Hepatocyte (in vitro differentiated cells): Measurements from ENCODE around the gene KIRREL3. TPM values are rescaled to one million over a fixed set of nuclear protein-coding genes. Genes with fewer than 3 reads are reported as not detected.

Experiments
- DNase-seq: peaks from one replicate; pipeline ENCODE4 v3.0.0-alpha.2; 2016; ENCODE audit warnings: low spot score
- H2AFZ ChIP-seq: fragments of 200-600 bp; sonication (generic); 2 replicates; pipeline ENCODE4 v1.6.0; 2016; ENCODE audit warnings: antibody characterized with exemption, mild to moderate bottlenecking
- H3K27ac ChIP-seq: fragments of 200-600 bp; sonication (generic); 2 replicates; pipeline ENCODE4 v1.5.1; 2016; ENCODE audit warnings: mild to moderate bottlenecking
- H3K27me3 ChIP-seq: fragments of 200-600 bp; sonication (generic); 2 replicates; pipeline ENCODE4 v1.6.1; 2016
- H3K36me3 ChIP-seq: fragments of 200-600 bp; sonication (generic); replicated peaks from 2 replicates; pipeline ENCODE4 v1.5.1; 2016; ENCODE audit warnings: low read depth; ENCODE audit not compliant: insufficient read depth
- H3K4me1 ChIP-seq: fragments of 200-600 bp; sonication (generic); 2 replicates; pipeline ENCODE4 v1.5.1; 2016; ENCODE audit warnings: mild to moderate bottlenecking, moderate library complexity; ENCODE audit not compliant: insufficient read depth
- H3K4me2 ChIP-seq: fragments of 200-600 bp; sonication (generic); 2 replicates; pipeline ENCODE4 v1.6.0; 2016
- H3K4me3 ChIP-seq: fragments of 200-600 bp; sonication (generic); 2 replicates; pipeline ENCODE4 v1.5.1; 2016; ENCODE audit warnings: mild to moderate bottlenecking
- H3K79me2 ChIP-seq: fragments of 200-600 bp; sonication (generic); 2 replicates; pipeline ENCODE4 v1.6.0; 2017; ENCODE audit warnings: mild to moderate bottlenecking
- H3K9me2 ChIP-seq: fragments of 200-600 bp; sonication (generic); replicated peaks from 2 replicates; pipeline ENCODE4 v1.6.0; 2017; ENCODE audit warnings: mild to moderate bottlenecking; ENCODE audit not compliant: insufficient read depth
- H3K9me3 ChIP-seq: fragments of 200-600 bp; sonication (generic); 2 replicates; pipeline ENCODE4 v1.5.1; 2016; ENCODE audit warnings: low read depth, mild to moderate bottlenecking
- H4K20me1 ChIP-seq: fragments of 200-600 bp; sonication (generic); 2 replicates; pipeline ENCODE4 v1.6.0; 2016; ENCODE audit warnings: mild to moderate bottlenecking; ENCODE audit not compliant: insufficient read depth, poor library complexity, severe bottlenecking
- EZH2 ChIP-seq: fragments of 200-600 bp; sonication (generic); IDR thresholded peaks from 2 replicates; pipeline ENCODE4 v1.6.1; 2016; ENCODE audit warnings: antibody characterized with exemption, mild to moderate bottlenecking, borderline replicate concordance
- EZH2phosphoT487 ChIP-seq: fragments of 200-600 bp; sonication (generic); IDR thresholded peaks from one replicate; pipeline ENCODE4 v1.6.1; 2018; ENCODE audit warnings: antibody characterized with exemption, mild to moderate bottlenecking, low read depth, moderate library complexity; ENCODE audit not compliant: unreplicated experiment, severe bottlenecking
- WGBS: methylation state at CpG from one replicate; pipeline ENCODE4 v1.1.6; 2016; ENCODE audit warnings: low lambda C conversion rate; ENCODE audit errors: missing lambda C conversion rate; 5-methylcytosine and 5-hydroxymethylcytosine counted together
- polyA plus RNA-seq: library from polyadenylated mRNA; unstranded; fragments of >200 nt; fragmentation: Nextera tagmentation; extraction: Ambion mirVana; gene quantifications from 2 replicates; pipeline ENCODE4 v1.2.1, GENCODE V29; 2016
- total RNA-seq: library from RNA; depleted of rRNA; stranded (reverse); fragments of >200 nt; gene quantifications from 2 replicates; pipeline ENCODE4 v1.2.3, GENCODE V29; 2014
- TF ChIP-seq, protein P1 (sequence below): fragments of 200-600 bp; sonication (generic); IDR thresholded peaks from 2 replicates; pipeline ENCODE4 v1.5.1; 2016; ENCODE audit warnings: antibody characterized with exemption, mild to moderate bottlenecking; ENCODE audit not compliant: poor library complexity

Gene KIRREL3
- total and polyA plus RNA-seq, 2 experiments from 2014 or later: 0.33 to 0.86 TPM

- H3K36me3 ChIP-seq: no peaks in the 10 kb centered on the region
- peaks cover 16% of the 10 kb centered on the region for H3K27me3 ChIP-seq
- H3K27ac ChIP-seq: no peak overlapping the region
- H3K79me2 ChIP-seq: no peaks in the 10 kb centered on the region
- TF ChIP-seq EZH2phosphoT487 (no peak), EZH2 (no peak)
- TF ChIP-seq, protein P1, sequence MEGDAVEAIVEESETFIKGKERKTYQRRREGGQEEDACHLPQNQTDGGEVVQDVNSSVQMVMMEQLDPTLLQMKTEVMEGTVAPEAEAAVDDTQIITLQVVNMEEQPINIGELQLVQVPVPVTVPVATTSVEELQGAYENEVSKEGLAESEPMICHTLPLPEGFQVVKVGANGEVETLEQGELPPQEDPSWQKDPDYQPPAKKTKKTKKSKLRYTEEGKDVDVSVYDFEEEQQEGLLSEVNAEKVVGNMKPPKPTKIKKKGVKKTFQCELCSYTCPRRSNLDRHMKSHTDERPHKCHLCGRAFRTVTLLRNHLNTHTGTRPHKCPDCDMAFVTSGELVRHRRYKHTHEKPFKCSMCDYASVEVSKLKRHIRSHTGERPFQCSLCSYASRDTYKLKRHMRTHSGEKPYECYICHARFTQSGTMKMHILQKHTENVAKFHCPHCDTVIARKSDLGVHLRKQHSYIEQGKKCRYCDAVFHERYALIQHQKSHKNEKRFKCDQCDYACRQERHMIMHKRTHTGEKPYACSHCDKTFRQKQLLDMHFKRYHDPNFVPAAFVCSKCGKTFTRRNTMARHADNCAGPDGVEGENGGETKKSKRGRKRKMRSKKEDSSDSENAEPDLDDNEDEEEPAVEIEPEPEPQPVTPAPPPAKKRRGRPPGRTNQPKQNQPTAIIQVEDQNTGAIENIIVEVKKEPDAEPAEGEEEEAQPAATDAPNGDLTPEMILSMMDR: no peak
- no peak overlapping the region for H3K4me3 ChIP-seq
- H4K20me1 ChIP-seq: no peaks in the 10 kb centered on the region
- no peaks in the 10 kb centered on the region for H3K4me1 ChIP-seq
- H3K9me2 ChIP-seq: no peaks in the 10 kb centered on the region
- no peak overlapping the region for H3K4me2 ChIP-seq
- DNase-seq: no peak
- 76% methylated on average over 1 of the region's 1 CpG for WGBS
- no peaks in the 10 kb centered on the region for H3K9me3 ChIP-seq
- H2AFZ ChIP-seq: no peak overlapping the region
Observed at GRCh38 chr11:126723665-126724045, 276.9 kb downstream of the KIRREL3 start.

GRCh38 chr11:126722956-126723664 lies 277.5 kb downstream of the KIRREL3 start:
- TF ChIP-seq EZH2 (no peak), EZH2phosphoT487 (no peak)
- TF ChIP-seq, protein P1: no peak
- H3K4me3 ChIP-seq: no peak overlapping the region
- no peaks in the 10 kb centered on the region for H4K20me1 ChIP-seq
- H3K9me2 ChIP-seq: no peaks in the 10 kb centered on the region
- no peak for DNase-seq
- H3K4me2 ChIP-seq: no peak overlapping the region
- no peaks in the 10 kb centered on the region for H3K4me1 ChIP-seq
- no peaks in the 10 kb centered on the region for H3K36me3 ChIP-seq
- peaks cover 16% of the 10 kb centered on the region for H3K27me3 ChIP-seq
- H2AFZ ChIP-seq: no peak overlapping the region
- no peak overlapping the region for H3K27ac ChIP-seq
- WGBS: 89% methylated on average over 6 of the region's 6 CpGs
- no peaks in the 10 kb centered on the region for H3K9me3 ChIP-seq
- no peaks in the 10 kb centered on the region for H3K79me2 ChIP-seq

DNA sequence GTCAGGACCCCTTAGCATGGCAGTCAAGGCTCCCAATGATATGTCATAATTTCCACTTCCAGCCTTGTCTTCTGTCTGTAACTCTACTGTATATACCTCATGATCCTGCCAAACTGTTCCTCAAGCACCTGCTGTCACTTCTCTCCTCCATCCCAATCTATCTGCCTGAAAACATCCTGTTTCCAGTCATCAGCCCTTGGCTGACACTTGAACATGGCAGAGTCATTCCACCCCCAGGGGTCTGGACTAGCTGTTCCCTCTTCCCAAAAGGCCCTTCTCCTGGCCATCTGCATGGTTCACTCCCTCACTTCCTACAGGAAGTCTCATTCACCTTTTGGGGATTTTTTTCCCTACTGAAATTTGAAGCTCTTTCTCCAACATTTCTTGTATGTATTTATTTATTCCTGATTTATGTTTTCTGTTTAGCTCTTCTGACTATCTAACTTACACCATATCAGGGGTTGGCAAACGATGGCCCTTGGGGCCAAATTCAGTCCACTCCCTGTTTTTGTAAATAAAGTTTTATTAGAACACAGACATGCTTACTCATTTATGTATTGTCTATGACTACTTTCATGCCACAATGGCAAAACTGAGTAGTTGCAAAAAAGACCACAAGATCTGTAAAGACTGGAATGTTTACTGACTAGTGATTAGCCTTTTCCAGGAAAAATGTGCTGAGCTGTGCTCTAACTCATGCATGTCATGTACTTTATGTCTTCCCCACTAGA lies 278.4 kb downstream of the KIRREL3 start:
- TF ChIP-seq EZH2 (no peak), EZH2phosphoT487 (no peak)
- TF ChIP-seq, protein P1: no peak
- H2AFZ ChIP-seq: no peak overlapping the region
- 92% methylated on average over 1 of the region's 1 CpG for WGBS
- H3K27me3 ChIP-seq: peaks cover 16% of the 10 kb centered on the region
- H3K79me2 ChIP-seq: no peaks in the 10 kb centered on the region
- H3K9me2 ChIP-seq: no peaks in the 10 kb centered on the region
- no peak for DNase-seq
- no peak overlapping the region for H3K27ac ChIP-seq
- H3K9me3 ChIP-seq: no peaks in the 10 kb centered on the region
- no peaks in the 10 kb centered on the region for H3K36me3 ChIP-seq
- no peaks in the 10 kb centered on the region for H3K4me1 ChIP-seq
- H3K4me2 ChIP-seq: no peak overlapping the region
- no peaks in the 10 kb centered on the region for H4K20me1 ChIP-seq
- H3K4me3 ChIP-seq: no peak overlapping the region
